Measurements from ENCODE around the gene NR3C1.

DNA sequence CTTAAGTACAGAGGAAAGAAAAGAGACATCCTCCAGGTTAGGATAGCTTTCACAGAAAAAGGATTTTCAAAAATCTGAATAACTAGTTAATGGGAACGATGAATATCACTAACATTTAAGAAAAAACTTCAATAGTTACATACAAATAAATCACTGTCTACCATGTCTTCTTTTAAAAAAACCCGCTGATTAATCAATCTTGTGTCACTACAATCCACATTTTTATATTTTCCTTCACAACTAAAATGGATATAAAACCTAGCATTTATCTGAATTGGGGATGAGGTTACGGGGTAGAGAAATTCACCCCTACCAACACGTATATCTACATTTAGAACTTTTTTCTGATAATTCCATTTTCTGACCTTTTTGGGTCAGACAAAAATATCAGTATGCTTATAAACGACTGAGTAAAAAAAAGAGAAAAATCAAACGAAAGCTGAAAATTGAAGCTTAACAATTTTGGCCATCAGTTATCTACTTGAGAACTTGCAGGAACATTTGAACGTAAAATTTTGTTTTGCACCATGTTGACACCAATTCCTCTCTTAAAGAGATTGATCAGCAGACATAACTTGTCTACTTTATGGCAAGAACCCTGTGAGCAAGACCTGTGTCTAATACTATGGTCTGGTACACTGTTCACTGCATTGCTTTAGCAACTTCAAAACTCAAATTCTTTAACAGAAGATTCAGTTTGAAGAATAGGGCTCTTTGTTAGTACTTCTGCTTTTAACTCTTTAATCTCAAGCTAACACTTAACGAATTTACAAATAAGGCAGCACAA, 4.8 kb downstream of the NR3C1 start:
- TF ChIP-seq, protein P1, sequence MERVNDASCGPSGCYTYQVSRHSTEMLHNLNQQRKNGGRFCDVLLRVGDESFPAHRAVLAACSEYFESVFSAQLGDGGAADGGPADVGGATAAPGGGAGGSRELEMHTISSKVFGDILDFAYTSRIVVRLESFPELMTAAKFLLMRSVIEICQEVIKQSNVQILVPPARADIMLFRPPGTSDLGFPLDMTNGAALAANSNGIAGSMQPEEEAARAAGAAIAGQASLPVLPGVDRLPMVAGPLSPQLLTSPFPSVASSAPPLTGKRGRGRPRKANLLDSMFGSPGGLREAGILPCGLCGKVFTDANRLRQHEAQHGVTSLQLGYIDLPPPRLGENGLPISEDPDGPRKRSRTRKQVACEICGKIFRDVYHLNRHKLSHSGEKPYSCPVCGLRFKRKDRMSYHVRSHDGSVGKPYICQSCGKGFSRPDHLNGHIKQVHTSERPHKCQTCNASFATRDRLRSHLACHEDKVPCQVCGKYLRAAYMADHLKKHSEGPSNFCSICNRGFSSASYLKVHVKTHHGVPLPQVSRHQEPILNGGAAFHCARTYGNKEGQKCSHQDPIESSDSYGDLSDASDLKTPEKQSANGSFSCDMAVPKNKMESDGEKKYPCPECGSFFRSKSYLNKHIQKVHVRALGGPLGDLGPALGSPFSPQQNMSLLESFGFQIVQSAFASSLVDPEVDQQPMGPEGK (CRISPR knock-in tag; IDR thresholded peaks at IDR 0.05; ENCODE audit: borderline replicate concordance): no peak
- TF ChIP-seq ZNF565 (CRISPR knock-in tag; conservative IDR thresholded peaks at IDR 0.05; ENCODE audit: low read depth) (no peak), ZFP3 (CRISPR knock-in tag; IDR thresholded peaks at IDR 0.05) (no peak), TOX (CRISPR knock-in tag; IDR thresholded peaks at IDR 0.05; ENCODE audit: borderline replicate concordance) (no peak), TCF4 (CRISPR knock-in tag; IDR thresholded peaks at IDR 0.05; ENCODE audit: borderline replicate concordance) (no peak), GLIS3 (CRISPR knock-in tag; IDR thresholded peaks at IDR 0.05) (no peak), SNAI2 (CRISPR knock-in tag; IDR thresholded peaks at IDR 0.05) (no peak), CSDC2 (CRISPR knock-in tag; IDR thresholded peaks at IDR 0.05) (no peak), ZFP30 (CRISPR knock-in tag; IDR thresholded peaks at IDR 0.05) (no peak), ISL1 (CRISPR knock-in tag; IDR thresholded peaks at IDR 0.05) (no peak), BACH2 (CRISPR knock-in tag; IDR thresholded peaks at IDR 0.05; ENCODE audit: borderline replicate concordance) (no peak)
- TF ChIP-seq, protein P2, sequence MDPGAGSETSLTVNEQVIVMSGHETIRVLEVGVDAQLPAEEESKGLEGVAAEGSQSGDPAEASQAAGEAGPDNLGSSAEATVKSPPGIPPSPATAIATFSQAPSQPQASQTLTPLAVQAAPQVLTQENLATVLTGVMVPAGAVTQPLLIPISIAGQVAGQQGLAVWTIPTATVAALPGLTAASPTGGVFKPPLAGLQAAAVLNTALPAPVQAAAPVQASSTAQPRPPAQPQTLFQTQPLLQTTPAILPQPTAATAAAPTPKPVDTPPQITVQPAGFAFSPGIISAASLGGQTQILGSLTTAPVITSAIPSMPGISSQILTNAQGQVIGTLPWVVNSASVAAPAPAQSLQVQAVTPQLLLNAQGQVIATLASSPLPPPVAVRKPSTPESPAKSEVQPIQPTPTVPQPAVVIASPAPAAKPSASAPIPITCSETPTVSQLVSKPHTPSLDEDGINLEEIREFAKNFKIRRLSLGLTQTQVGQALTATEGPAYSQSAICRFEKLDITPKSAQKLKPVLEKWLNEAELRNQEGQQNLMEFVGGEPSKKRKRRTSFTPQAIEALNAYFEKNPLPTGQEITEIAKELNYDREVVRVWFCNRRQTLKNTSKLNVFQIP (CRISPR knock-in tag; IDR thresholded peaks at IDR 0.05; ENCODE audit: borderline replicate concordance, low read depth): no peak
- TF ChIP-seq, protein P3, sequence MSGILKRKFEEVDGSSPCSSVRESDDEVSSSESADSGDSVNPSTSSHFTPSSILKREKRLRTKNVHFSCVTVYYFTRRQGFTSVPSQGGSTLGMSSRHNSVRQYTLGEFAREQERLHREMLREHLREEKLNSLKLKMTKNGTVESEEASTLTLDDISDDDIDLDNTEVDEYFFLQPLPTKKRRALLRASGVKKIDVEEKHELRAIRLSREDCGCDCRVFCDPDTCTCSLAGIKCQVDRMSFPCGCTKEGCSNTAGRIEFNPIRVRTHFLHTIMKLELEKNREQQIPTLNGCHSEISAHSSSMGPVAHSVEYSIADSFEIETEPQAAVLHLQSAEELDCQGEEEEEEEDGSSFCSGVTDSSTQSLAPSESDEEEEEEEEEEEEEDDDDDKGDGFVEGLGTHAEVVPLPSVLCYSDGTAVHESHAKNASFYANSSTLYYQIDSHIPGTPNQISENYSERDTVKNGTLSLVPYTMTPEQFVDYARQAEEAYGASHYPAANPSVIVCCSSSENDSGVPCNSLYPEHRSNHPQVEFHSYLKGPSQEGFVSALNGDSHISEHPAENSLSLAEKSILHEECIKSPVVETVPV (CRISPR knock-in tag; IDR thresholded peaks at IDR 0.05): no peak
- TF ChIP-seq, protein P4, sequence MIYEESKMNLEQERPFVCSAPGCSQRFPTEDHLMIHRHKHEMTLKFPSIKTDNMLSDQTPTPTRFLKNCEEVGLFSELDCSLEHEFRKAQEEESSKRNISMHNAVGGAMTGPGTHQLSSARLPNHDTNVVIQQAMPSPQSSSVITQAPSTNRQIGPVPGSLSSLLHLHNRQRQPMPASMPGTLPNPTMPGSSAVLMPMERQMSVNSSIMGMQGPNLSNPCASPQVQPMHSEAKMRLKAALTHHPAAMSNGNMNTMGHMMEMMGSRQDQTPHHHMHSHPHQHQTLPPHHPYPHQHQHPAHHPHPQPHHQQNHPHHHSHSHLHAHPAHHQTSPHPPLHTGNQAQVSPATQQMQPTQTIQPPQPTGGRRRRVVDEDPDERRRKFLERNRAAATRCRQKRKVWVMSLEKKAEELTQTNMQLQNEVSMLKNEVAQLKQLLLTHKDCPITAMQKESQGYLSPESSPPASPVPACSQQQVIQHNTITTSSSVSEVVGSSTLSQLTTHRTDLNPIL (CRISPR knock-in tag; IDR thresholded peaks at IDR 0.05; ENCODE audit: low read depth): no peak

All from SK-N-SH treated with all-trans-retinoic acid at 6 μM for 48 hours (cell line).